ENCODE data around the gene NPY4R2. TPM values are rescaled to one million over a fixed set of nuclear protein-coding genes. Genes with fewer than 3 reads are reported as not detected.
"Not testable (repeated sequence)": the region's sequence is repeated elsewhere in the genome, so short reads cannot be mapped to it uniquely, and the experiment has no call there.

The NPY4R2 gene
- total RNA-seq, 2 donors from 2014 or later: 0.24 TPM; not detected in 1

DNA sequence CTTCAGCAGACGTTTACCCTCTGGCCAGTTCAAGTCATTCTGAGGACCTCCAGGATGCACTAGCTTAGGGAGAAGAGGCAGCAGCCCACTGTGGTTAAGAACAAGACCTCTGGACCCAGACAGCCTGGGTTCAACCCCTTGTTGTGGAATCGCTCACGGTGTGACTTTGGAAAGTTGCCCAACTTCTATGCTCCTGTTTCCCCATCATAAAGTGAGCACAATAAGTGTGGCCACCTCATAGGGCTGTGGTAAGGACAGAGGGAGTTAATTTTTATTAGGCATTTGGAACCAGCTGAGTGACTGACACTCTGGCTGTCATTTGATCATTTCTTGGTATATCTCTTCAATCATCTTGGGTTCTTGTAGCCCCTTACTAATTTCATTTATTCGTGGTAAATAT is 31.6 kb upstream of the NPY4R2 start:
- WGBS, 2 experiments (ENCODE audit: insufficient coverage in 1 of 2, insufficient read length in 1 of 2): no CpG with 5 or more reads among the region's 4 CpGs
- not testable (repeated sequence) for H3K27me3 ChIP-seq (ENCODE audit: control insufficient read depth, insufficient read depth, low read length, poor library complexity, severe bottlenecking); H3K27ac Mint-ChIP-seq; H3K36me3 ChIP-seq (ENCODE audit: control insufficient read depth, insufficient read depth, low read length); H3K9me3 ChIP-seq (ENCODE audit: control insufficient read depth, low read length); H3K36me3 Mint-ChIP-seq (ENCODE audit: low read depth); DNase-seq; H3K27me3 Mint-ChIP-seq (ENCODE audit: insufficient read depth); H3K4me1 Mint-ChIP-seq; H3K9ac ChIP-seq (ENCODE audit: extremely low read depth, low read length, poor library complexity, severe bottlenecking); H3K4me1 ChIP-seq (ENCODE audit: control insufficient read depth, insufficient read depth, low read length); H3K27ac ChIP-seq (ENCODE audit: low read depth, low read length); H3K4me3 Mint-ChIP-seq; H3K9me3 Mint-ChIP-seq; H3K4me3 ChIP-seq (ENCODE audit: low read length)

DNA sequence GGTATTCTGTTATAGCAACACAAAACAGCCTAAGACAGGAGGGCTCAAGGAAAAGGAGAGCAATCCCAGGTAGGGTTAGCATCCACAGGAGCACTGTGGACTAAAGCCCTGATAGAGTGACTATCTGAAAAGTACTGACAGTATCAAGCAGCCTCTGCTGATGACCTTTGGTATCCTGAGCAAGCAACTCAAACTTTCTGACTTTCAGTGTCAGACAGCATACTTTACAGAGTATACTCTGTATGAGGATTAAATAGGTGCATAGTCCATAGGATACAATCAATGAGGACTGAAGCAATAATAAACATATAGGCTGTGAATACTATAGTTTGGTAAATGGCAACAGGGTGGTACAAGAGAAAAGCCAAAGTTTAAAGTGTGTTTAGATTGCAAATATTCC is 27.7 kb upstream of the NPY4R2 start:
- not testable (repeated sequence) for DNase-seq; H3K36me3 ChIP-seq (ENCODE audit: control insufficient read depth, insufficient read depth, low read length); H3K4me3 ChIP-seq (ENCODE audit: low read length); H3K4me1 ChIP-seq (ENCODE audit: control insufficient read depth, insufficient read depth, low read length); H3K9me3 ChIP-seq (ENCODE audit: control insufficient read depth, low read length); H3K36me3 Mint-ChIP-seq (ENCODE audit: low read depth); H3K9me3 Mint-ChIP-seq; H3K9ac ChIP-seq (ENCODE audit: extremely low read depth, low read length, poor library complexity, severe bottlenecking); H3K27me3 Mint-ChIP-seq (ENCODE audit: insufficient read depth); H3K27me3 ChIP-seq (ENCODE audit: control insufficient read depth, insufficient read depth, low read length, poor library complexity, severe bottlenecking); H3K27ac Mint-ChIP-seq; H3K27ac ChIP-seq (ENCODE audit: low read depth, low read length); H3K4me1 Mint-ChIP-seq; H3K4me3 Mint-ChIP-seq

DNA sequence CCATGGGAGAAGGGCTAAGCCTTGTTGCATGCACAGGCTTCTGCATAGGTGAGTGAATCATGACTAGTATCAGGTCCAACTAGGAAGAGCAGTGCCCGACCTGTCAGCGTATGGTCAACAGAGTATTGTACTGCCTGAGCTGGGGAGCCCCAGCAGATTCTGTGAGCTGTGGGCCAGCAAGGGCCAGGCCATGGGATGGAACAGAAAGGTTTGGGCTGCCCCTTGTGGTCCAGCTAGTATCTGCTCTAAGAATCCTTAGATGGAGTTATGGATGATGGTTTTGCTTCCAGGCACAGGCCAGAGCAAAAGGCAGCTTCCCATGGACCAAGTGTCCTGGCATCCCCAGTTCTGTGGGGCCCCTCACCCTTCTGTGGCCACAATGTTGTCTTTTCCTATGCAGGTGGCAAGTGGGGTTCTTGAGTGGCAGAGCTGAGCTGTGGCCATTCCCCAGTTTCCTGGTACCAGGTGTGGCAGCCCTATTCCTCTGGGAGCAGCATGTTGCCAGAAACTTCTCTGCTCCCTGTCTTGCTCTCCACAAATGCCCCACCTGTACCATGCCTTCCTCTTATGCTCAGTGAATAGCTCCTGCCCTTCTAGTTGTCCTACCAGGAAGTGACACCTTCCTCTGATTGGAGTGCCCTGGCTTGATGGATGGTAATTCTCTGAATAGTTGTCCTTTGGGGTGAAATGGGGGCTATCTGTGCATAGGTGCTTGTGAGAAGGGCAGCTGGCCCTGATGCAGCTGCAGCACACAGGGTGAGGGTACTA is 25.8 kb upstream of the NPY4R2 start:
- H3K4me3 Mint-ChIP-seq; H3K4me1 Mint-ChIP-seq; H3K36me3 ChIP-seq (ENCODE audit: control insufficient read depth, insufficient read depth, low read length); H3K9me3 ChIP-seq (ENCODE audit: control insufficient read depth, low read length); H3K27me3 ChIP-seq (ENCODE audit: control insufficient read depth, insufficient read depth, low read length, poor library complexity, severe bottlenecking); H3K9ac ChIP-seq (ENCODE audit: extremely low read depth, low read length, poor library complexity, severe bottlenecking); H3K4me3 ChIP-seq (ENCODE audit: low read length); H3K27ac Mint-ChIP-seq; H3K27ac ChIP-seq (ENCODE audit: low read depth, low read length); H3K36me3 Mint-ChIP-seq (ENCODE audit: low read depth); H3K4me1 ChIP-seq (ENCODE audit: control insufficient read depth, insufficient read depth, low read length); H3K9me3 Mint-ChIP-seq; H3K27me3 Mint-ChIP-seq (ENCODE audit: insufficient read depth): not testable (repeated sequence)
- peak; percentile 6 for DNase-seq
- 67% methylated on average over 1 of the region's 2 CpGs; no CpG with 5 or more reads in 1 of the 2 experiments for WGBS, 2 experiments (ENCODE audit: insufficient coverage in 1 of 2, insufficient read length in 1 of 2)

DNA sequence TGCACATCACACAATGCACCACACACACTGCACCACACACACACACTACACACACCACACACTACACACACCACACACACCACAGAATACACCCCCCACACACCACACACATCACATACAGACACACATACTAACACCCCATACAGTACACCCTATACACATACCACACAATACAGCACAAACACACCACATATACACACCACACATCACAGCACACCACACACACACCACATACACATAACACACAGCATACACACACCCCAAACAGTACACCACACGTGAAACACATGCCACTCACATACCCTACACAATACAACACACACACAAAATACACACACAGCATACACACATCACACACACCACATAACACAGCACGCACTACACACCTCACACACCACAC is 23.9 kb upstream of the NPY4R2 start:
- WGBS, 2 experiments (ENCODE audit: insufficient coverage in 1 of 2, insufficient read length in 1 of 2): 88% methylated on average over 1 of the region's 2 CpGs; no CpG with 5 or more reads in 1 of the 2 experiments

GRCh38 chr10:47897813-47898212 is 20.6 kb upstream of the NPY4R2 start:
- WGBS, 2 experiments (ENCODE audit: insufficient coverage in 1 of 2, insufficient read length in 1 of 2): no CpG with 5 or more reads among the region's 2 CpGs
- H3K9me3 ChIP-seq (ENCODE audit: control insufficient read depth, low read length); H3K27ac ChIP-seq (ENCODE audit: low read depth, low read length); H3K27ac Mint-ChIP-seq; DNase-seq; H3K36me3 Mint-ChIP-seq (ENCODE audit: low read depth); H3K9me3 Mint-ChIP-seq; H3K36me3 ChIP-seq (ENCODE audit: control insufficient read depth, insufficient read depth, low read length); H3K4me1 Mint-ChIP-seq; H3K4me1 ChIP-seq (ENCODE audit: control insufficient read depth, insufficient read depth, low read length); H3K27me3 Mint-ChIP-seq (ENCODE audit: insufficient read depth); H3K9ac ChIP-seq (ENCODE audit: extremely low read depth, low read length, poor library complexity, severe bottlenecking); H3K4me3 Mint-ChIP-seq; H3K4me3 ChIP-seq (ENCODE audit: low read length); H3K27me3 ChIP-seq (ENCODE audit: control insufficient read depth, insufficient read depth, low read length, poor library complexity, severe bottlenecking): not testable (repeated sequence)

More for the DNA sequence above, 23.9 kb upstream of the NPY4R2 start:
- not testable (repeated sequence) for H3K36me3 ChIP-seq (ENCODE audit: control insufficient read depth, insufficient read depth, low read length); H3K27ac ChIP-seq (ENCODE audit: low read depth, low read length); H3K4me3 ChIP-seq (ENCODE audit: low read length); H3K9ac ChIP-seq (ENCODE audit: extremely low read depth, low read length, poor library complexity, severe bottlenecking); H3K27ac Mint-ChIP-seq; H3K4me1 Mint-ChIP-seq; H3K27me3 Mint-ChIP-seq (ENCODE audit: insufficient read depth); H3K9me3 Mint-ChIP-seq; H3K36me3 Mint-ChIP-seq (ENCODE audit: low read depth); H3K4me1 ChIP-seq (ENCODE audit: control insufficient read depth, insufficient read depth, low read length); H3K27me3 ChIP-seq (ENCODE audit: control insufficient read depth, insufficient read depth, low read length, poor library complexity, severe bottlenecking); H3K9me3 ChIP-seq (ENCODE audit: control insufficient read depth, low read length); H3K4me3 Mint-ChIP-seq
- DNase-seq: peak; percentile 17

- not testable (repeated sequence) for H3K4me1 Mint-ChIP-seq; H3K27ac Mint-ChIP-seq; H3K27me3 Mint-ChIP-seq (ENCODE audit: insufficient read depth); H3K4me1 ChIP-seq (ENCODE audit: control insufficient read depth, insufficient read depth, low read length); H3K4me3 ChIP-seq (ENCODE audit: low read length); H3K27ac ChIP-seq (ENCODE audit: low read depth, low read length); H3K27me3 ChIP-seq (ENCODE audit: control insufficient read depth, insufficient read depth, low read length, poor library complexity, severe bottlenecking); H3K9me3 Mint-ChIP-seq; H3K4me3 Mint-ChIP-seq; H3K36me3 ChIP-seq (ENCODE audit: control insufficient read depth, insufficient read depth, low read length); H3K9me3 ChIP-seq (ENCODE audit: control insufficient read depth, low read length); DNase-seq; H3K9ac ChIP-seq (ENCODE audit: extremely low read depth, low read length, poor library complexity, severe bottlenecking); H3K36me3 Mint-ChIP-seq (ENCODE audit: low read depth)
- WGBS, 2 experiments (ENCODE audit: insufficient coverage in 1 of 2, insufficient read length in 1 of 2): no CpG with 5 or more reads among the region's 1 CpG
Measured at GRCh38 chr10:47909333-47909732, 9.1 kb upstream of the NPY4R2 start.

- H3K27me3 ChIP-seq (ENCODE audit: control insufficient read depth, insufficient read depth, low read length, poor library complexity, severe bottlenecking); H3K9me3 ChIP-seq (ENCODE audit: control insufficient read depth, low read length); H3K4me3 ChIP-seq (ENCODE audit: low read length); H3K36me3 Mint-ChIP-seq (ENCODE audit: low read depth); H3K27me3 Mint-ChIP-seq (ENCODE audit: insufficient read depth); H3K4me3 Mint-ChIP-seq; H3K9me3 Mint-ChIP-seq; H3K9ac ChIP-seq (ENCODE audit: extremely low read depth, low read length, poor library complexity, severe bottlenecking); H3K36me3 ChIP-seq (ENCODE audit: control insufficient read depth, insufficient read depth, low read length); H3K27ac Mint-ChIP-seq; DNase-seq; H3K4me1 Mint-ChIP-seq; H3K4me1 ChIP-seq (ENCODE audit: control insufficient read depth, insufficient read depth, low read length); H3K27ac ChIP-seq (ENCODE audit: low read depth, low read length): not testable (repeated sequence)
- WGBS, 2 experiments (ENCODE audit: insufficient coverage in 1 of 2, insufficient read length in 1 of 2): 80% methylated on average over 2 of the region's 4 CpGs; no CpG with 5 or more reads in 1 of the 2 experiments
Measured at GRCh38 chr10:47910486-47910885, 8.0 kb upstream of the NPY4R2 start.

Measured in endodermal cell (in vitro differentiated cells).